GM04504 (cell line): Measurements from ENCODE around the gene PTBP2.
"Not testable (repeated sequence)": the region's sequence is repeated elsewhere in the genome, so short reads cannot be mapped to it uniquely, and the experiment has no call there.

Experiments used
- DNase-seq: peaks from one replicate; pipeline ENCODE4 v3.0.0-alpha.2; 2012; ENCODE audit warnings: low read depth

Gene PTBP2

DNA sequence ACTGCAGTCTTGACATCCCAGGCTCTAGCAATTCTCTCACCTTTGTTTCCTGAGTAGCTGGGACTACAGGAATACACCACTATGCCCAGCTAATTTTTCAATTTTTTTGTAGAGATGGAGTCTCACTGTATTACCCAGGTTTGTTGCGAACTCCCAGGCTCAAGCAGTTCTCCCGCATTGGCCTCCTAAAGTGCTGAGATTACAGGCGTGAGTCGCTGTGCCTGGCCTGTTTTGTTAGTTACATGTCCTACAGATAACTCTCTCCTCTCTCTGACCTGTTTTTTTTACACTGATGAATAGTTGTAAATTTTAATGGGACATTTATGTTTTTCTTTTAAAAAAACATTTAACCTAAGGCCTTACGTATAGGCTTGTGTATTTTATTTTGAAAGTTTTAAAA is 19.8 kb downstream of the PTBP2 start:
- no peak for DNase-seq

DNA sequence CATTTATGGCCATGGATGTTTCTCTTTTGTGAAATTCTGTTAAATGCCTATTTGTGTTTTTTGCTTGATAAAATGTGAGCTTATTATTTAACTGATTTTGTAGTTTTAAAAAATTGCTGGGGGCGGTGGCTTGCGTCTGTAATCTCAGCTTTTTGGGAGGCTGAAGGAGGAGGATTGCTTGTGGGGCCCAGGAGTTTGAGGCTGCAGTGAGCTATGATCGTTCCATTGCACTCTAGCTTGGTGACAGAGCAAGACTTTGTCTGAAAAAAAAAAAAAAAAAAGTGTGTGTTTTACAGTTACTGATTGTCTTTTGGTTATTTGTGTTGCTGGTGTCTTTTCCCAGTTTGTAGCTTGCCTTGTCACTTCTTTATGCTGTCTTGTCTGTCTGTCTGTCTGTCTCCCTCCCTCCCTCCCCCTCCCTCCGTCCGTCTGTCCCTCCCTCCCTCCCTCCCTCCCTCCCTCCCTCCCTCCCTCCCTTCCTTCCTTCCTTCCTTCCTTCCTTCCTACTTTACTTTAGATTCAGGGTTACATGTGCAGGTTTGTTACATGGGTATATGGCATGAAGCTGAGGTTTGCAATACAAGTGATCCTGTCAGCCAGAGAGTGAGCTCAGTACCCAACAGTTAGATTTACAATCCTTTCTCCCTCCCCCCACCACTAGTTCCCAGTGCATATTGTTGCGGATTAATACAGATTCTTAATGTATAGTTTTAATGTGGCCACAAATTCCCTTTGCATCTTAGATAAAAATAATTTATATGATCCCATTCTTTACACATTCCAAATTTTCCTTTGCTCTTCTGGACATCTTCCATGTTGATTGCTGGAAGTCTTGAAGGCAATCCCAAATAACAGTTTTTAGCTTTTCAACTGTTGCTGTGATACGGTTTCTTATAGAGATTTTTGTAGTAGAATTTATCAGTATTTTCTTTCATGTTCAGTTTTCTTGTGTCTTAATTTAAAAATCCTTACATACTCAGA is 25.1 kb downstream of the PTBP2 start:
- no peak for DNase-seq

DNA sequence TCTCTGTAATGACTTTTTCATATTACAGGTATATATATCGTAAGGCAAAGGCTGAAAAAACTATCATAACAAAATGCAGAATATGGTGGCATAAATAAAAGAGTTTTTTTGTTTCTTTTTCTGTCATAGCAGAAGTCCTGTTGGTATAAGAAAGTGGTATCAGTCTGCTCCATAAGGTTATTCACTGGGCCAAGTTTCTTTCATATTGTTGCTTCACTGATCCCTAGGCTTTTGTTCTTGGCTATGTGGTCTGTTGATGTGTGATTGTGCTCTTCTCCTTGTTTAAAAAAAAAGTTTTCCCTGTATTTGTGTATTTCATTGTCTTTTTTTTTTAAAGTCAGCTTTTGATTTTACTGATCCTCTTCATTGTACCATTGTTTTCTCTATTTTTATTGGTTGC is 26.0 kb downstream of the PTBP2 start:
- DNase-seq = no peak

DNA sequence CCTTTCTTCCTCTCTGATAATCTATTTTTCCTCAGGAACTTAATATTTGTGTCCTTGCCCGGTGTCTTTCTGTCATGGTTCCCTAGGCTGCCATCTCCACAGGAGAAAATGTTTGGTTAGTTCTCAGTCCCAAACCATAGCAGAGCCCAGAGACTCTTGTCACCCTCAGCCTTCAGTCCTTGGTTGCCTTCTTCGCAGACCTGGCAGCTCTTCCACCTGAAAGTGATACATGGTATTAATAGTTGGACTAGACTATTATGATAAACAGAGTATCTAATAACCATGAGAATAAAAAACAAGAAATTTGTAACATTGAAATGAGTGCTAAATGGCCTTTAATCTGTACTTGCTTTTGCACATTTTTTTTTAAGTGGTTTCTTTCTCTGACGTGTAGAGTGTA is 26.5 kb downstream of the PTBP2 start:
- no peak for DNase-seq

DNA sequence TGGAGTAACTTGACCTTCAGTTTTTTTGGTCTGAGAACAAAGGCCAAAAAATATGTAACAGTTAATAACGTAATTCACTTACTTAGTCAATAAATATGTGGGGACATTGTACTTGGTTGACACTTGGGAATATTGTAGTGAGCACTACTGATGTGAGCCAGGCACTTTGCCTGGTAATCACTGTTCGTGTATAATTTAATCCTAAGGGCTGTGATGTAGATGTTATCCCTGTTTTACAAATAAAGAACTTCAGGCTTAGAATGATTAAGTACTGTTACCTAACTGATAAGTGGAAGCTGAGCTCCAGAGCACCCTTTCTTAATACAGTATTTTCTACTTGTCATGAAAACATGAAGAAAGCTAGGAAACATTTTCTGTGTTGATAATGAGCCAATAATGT is 28.0 kb downstream of the PTBP2 start:
- DNase-seq = no peak

DNA sequence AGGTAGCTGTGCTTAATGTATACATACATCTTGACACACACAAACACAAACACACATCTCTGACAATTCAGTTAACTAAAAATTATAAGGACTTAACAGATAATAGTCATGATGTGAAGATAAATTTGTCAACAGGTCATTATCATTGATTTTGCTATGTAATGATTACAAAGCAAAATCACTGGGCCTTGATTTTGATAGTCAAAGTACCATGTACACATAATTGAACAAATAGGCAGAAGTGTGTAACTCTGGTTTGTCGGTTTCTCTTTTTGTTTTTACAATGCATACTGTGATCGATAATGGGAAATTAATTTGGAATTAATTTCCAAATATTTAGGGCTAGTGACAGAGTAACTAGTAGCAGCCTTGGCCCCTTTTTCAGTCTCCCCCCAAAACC is 30.8 kb downstream of the PTBP2 start:
- DNase-seq = no peak

DNA sequence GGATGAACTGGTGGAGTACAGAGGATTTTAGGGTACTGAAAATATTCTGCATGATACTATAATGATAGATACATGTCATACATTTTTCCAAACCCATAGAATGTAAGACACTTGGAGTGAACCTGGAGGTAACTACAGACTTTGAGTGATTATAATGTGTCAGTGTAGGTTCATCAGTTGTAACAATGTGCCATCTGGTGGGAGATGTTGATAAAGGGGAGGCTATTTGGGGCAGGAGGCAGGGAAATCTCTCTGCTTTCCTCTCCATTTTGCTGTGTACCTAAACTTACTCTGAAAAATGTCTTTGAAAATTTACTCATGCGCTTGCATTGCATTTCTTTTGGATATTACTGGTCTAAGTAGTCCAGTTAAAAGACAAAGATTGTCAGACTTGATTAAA is 35.2 kb downstream of the PTBP2 start:
- DNase-seq = no peak

DNA sequence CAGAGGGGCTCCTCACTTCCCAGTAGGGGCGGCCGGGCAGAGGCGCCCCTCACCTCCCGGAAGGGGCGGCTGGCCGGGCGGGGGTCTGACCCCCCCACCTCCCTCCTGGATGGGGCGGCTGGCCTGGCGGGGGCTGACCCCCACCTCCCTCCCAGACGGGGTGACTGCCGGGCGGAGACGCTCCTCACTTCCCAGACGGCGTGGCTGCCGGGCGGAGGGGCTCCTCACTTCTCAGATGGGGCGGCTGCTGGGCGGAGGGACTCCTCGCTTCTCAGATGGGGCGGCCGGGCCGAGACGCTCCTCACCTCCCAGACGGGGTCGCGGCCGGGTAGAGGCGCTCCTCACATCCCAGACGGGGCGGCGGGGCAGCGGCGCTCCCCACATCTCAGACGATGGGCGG is 41.0 kb downstream of the PTBP2 start:
- not testable (repeated sequence) for DNase-seq

DNA sequence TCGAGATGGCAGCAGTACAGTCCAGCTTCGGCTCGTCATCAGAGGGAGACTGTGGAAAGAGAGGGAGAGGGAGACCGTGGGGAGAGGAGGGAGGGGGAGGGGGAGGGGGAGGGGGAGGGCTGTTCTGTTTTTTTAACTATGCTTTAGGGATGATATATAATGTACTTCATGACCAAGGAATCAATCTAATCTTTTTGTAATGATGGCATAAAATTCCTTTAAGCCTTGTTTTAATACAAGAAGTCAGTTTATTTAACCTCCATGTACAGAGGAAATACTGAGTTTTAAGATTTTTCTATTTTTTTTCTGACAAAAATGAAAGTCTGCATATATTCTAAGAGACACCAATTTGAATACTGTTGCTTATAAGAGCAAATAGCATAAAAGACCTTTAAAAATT is 41.9 kb downstream of the PTBP2 start:
- DNase-seq = no peak

DNA sequence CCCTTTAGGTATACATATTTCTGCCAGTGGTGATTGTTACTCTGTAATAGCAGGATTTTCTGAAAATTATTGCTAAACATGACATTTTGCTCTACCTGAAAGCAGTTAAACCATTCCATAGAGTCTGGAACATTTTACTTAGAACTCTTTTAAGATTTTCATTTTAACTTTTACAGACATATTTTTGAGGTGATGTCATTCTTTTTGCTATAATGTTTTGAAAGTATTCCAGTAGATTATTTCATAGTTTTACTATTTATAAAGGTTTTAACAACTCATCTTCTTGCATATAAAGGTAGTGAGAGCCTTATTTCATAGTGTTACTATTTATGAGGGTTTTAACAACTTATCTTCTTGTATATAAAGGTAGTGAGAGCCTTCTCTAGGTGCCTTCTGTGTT is 42.9 kb downstream of the PTBP2 start:
- DNase-seq = no peak

DNA sequence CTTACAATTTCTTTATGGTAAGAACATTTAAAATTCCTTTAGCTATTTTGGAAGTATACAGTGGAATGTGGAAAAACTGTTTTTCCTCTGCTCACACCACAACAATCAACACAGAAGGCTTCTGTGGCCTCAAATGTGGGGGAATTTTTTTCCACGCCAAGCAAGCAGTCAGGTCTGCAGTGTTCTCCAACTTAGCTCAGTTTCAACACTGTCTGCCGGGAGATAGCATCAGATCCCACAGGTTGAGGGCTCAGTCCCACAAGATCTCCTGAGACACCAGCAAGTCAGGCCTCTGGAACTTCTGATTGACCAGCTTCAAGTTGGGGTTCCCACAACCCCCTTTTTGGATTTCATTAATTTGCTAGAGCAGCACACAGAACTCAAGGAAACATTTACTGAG is 50.3 kb downstream of the PTBP2 start:
- no peak for DNase-seq

DNA sequence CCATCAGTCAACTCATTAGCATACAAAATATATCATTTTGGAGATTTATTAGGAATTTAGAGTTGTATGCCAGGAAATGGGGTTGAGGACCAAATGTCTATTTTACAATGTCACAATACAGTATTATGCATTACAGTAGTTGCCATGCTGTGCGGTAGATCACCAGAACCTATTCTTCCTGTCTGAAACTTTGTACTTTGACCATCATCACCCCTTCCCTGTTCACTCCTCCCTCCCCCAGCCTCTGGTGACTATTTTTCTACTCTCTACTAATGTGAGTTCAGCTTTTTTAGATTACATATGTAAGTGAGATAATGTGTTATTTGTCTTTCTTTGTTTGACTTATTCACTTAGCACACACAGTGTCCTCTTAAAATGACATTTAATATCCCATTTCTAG is 50.8 kb downstream of the PTBP2 start:
- no peak for DNase-seq

DNA sequence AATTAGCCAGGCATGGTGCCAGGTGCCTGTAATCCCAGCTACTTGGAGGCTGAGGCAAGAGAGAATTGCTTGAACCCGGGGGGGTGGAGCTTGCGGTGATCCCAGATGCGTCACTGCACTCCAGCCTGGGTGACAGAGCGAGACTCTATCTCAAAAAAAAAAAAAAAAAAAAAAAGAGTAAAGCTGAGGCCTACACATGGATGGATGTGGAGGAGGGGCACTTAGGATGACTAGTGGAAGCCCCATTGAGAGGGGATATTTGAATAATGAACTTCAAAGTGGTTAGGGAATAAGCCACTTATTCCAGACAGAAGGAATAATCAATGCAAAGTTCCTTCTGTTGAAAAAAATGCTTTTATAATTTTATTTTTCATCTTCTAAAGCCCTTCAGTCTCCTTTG is 51.4 kb downstream of the PTBP2 start:
- no peak for DNase-seq

DNA sequence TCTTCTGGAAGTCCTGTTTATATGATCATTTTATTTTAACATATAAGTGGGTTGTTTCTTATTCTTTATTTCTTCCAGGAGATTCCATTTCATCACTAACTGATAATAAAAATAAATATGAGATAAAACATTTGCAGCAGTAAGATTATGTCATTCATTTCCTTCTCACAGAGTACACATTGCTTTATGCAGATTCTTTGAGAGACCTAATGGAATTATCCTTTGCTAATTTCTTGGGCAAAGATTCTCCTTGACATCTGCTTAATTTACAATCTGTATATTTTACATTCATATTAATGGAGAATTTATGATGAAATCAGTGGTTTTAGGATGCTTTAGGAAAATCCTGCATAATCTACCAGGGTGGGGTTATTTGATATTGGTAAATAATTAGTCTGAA is 60.6 kb downstream of the PTBP2 start:
- no peak for DNase-seq

DNA sequence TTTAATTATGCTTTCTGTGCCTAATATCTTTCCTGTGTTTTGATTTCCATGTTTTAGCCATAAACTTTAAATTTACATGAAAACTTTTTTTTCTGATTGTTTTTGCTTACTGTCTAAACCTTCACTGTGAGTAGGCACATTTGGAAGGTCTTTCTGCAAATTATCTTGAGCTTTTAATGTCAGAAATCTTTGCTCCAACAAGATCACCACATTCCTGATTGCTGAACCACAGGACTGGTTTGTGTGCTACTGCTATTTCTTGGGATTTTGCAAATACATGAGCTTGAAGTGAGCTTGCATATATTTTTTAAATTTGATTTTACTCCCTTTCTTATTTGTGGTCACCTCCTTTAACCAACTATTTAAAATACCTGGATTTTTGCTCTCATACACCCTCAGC is 61.3 kb downstream of the PTBP2 start:
- DNase-seq = no peak

DNA sequence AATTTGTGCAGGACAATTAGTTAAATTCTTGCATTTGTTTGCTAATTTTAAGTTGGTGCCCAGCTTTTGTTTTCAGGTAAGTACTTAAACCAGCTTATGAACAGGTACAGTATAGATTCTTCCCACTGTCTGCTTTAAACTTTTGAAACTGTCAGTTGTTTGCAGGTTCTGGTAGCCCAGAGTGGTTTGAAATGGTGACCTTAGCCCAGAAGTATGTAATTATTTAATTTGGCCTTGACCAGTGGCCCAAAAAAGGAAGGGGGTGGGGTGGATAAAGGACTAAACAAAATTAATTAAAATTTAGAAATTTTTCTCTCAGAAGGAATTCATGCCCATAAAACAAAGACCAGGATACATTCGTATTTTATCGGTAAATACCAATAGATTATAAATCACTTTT is 69.0 kb downstream of the PTBP2 start:
- DNase-seq = no peak

DNA sequence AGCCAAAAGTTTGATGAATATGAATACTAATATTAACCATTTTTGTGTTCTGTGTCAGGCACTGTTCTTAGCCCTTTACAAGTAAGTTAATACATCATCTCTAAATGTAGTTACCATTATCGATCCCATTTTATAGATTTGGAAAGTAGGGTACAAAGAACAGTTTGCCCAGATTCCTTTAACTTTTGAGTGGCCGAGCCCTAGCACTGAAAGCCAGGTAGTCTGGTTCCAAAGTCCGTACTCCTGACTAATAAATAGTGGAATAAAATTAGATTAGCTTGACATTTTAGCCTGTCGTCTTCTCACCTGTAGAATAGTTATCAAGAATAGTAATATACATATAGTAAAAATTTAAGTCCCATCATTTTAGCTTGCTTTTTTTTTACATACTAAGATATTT is 70.6 kb downstream of the PTBP2 start:
- DNase-seq = no peak

DNA sequence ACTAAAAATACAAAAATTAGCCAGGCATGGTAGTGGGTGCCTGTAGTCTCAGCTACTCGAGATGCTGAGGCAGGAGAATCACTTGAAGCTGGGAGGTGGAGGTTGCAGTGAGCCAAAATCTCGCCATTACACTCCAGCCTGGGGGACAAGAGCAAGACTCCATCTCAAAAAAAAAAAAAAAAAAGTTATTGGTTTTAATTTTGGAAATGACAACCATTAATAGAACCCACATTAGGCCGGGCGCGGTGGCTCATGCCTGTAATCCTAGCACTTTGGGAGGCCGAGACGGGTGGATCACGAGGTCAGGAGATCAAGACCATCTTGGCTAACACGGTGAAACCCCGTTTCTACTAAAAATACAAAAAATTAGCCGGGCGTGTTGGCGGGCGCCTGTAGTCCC is 80.1 kb downstream of the PTBP2 start:
- not testable (repeated sequence) for DNase-seq

DNA sequence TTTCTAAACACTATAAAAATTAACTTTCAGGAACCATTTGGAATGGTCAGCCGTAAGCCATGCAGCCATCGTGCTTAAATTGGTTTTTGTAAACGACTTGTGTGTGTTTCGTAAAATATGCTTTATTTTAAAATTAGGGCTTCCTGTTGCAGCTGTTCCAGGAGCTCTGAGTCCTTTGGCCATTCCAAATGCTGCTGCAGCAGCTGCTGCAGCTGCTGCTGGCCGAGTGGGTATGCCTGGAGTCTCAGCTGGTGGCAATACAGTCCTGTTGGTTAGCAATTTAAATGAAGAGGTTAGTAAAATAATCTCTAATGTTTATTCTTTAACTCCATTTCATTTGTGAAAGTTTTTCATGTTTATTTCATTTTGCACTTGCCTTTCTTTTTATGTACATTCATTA is 83.1 kb downstream of the PTBP2 start:
- no peak for DNase-seq

DNA sequence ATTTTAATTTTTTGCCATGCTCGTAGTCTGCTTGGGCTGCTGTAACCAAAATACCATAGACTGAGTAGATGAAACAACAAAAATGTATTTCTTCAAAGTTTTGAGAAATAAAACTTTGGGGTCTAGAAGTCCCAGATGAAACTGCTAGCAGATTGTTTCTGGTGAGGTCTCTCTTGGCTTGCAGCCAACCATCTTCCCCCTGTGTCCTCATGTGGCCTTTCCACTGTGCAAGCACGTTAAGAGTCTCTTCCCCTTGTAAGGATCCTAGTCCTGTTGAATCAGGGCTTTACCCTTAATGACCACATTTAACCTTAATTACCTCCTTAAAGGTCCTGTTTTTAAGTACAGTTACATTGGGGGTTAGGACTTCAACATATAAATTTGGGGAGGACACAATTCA is 86.6 kb downstream of the PTBP2 start:
- DNase-seq = no peak

DNA sequence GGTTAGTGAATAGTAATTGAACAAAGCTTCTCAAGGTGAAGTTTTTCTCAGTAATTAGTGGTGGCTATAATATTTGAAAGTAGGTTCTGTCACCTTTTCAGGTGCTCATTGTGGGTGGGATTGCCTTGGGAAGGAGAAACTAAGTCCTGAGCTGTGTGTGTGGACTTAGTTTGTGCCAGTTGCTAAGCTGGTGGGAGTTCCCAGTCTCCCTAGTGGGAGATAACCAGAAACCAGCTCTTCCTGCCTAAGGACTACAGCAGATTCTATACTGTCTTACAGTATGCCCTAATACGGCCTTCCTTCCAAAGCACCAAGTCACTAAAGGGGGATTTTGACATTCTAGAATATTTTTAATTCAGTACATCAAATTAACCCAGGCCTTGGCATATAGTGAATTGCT is 94.3 kb downstream of the PTBP2 start:
- DNase-seq = no peak

DNA sequence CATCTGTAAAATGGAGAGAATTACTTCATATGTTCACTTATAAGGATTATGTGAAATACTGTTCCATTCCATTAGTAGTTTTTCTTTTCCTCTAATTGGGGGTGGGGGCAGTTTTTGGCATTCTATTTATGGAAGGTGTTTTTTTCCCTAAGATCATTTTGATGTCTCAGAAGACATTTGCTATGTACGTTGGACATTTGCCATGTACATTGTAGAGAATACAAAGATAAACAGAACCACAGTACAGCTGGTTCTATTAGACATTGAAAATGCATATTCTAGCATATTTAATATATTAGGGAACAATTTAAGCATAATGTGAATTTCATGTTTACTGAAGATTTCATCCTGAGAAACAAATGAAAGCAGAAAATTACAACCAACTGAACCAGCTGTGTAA is 98.5 kb downstream of the PTBP2 start:
- no peak for DNase-seq

DNA sequence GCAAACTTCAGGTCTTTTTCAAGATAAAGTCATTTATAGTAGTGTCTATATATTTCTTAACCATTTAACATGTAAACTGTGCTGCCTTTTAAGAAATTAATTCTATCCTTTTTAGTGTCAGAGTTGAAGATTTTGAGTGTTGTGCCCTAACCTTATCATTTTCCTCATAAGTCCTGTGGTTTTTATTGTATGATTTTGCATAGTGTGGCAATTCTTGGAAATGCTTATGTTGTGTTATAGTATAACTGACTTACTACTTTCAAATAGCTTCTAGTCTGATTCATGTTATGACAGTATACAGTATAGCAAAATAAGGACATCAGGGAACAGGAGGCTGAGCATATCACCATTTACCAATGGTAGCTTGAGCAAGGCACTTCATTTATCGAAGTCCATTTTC is 99.1 kb downstream of the PTBP2 start:
- no peak for DNase-seq

DNA sequence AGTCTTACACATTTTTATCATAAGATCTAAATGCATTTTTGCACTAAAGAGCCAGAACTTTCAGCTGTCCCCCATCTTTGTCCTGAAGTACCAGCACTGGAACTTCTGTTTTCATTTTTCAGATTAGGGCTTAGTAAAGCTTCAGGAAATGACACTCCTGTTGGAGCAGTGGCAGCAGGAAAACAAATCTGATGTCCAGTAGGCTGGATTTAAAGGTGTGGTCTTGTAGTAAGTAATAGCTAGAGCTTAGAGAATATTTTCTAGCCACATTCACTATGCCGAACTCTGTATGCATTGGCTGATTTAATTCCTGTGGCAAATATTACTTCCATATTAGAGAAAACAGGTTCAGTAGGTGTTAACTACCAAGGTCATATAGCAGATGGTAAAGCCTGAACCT is 103.6 kb downstream of the PTBP2 start:
- DNase-seq = no peak
